Measurements from ENCODE around the gene AP1G1. TPM values are rescaled to one million over a fixed set of nuclear protein-coding genes. Genes with fewer than 3 reads are reported as not detected.
"Not testable (repeated sequence)": the region's sequence is repeated elsewhere in the genome, so short reads cannot be mapped to it uniquely, and the experiment has no call there.

AP1G1 gene
- total RNA-seq, 1 experiment from 2014 or later = 79.2 TPM

DNA sequence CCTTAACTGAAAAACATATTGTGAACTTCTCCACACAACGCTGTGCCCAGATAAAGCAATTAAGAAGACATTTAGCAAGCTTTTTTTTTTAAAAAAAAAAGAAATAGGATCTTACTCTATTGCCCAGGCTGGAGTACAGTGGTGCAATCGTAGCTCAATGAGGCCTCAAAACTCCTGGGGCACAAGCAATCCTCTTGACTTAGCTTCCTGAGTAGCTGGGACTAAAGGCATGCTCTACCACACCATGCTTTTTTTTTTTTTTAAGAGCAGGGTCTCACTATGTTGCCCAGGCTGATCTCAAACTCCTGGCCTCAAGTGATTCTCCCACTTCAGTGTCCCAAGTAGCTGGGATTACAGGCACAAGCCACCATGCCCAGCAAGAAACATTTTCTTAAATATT is 20.1 kb downstream of the AP1G1 start:
- Mint-ChIP-seq H3K4me3 (no peak overlapping the region), H3K9me3 (no peaks in the 10 kb centered on the region), H3K4me1 (no peaks in the 10 kb centered on the region), H3K27ac (no peak overlapping the region), H3K27me3 (ENCODE audit: low read depth) (no peaks in the 10 kb centered on the region), H3K36me3 (ENCODE audit: insufficient read depth in 1 of 3, low read depth in 3 of 3) (peaks cover 13 to 35% (median 20%) of the 10 kb centered on the region in 3 experiments; a peak in 6 of 7 replicates)
- DNase-seq = no peak
- H2BK15ac ChIP-seq (ENCODE audit: low read depth, low read length) = no peak overlapping the region
- H4K20me1 ChIP-seq (ENCODE audit: control insufficient read depth, insufficient read depth, insufficient read length) = no peaks in the 10 kb centered on the region
- no peaks in the 10 kb centered on the region for H3K23me2 ChIP-seq (ENCODE audit: insufficient read length, low read depth, low read length, poor library complexity, severe bottlenecking)
- H3T11ph ChIP-seq (ENCODE audit: low read length) = no peak overlapping the region
- TF ChIP-seq, protein P1, sequence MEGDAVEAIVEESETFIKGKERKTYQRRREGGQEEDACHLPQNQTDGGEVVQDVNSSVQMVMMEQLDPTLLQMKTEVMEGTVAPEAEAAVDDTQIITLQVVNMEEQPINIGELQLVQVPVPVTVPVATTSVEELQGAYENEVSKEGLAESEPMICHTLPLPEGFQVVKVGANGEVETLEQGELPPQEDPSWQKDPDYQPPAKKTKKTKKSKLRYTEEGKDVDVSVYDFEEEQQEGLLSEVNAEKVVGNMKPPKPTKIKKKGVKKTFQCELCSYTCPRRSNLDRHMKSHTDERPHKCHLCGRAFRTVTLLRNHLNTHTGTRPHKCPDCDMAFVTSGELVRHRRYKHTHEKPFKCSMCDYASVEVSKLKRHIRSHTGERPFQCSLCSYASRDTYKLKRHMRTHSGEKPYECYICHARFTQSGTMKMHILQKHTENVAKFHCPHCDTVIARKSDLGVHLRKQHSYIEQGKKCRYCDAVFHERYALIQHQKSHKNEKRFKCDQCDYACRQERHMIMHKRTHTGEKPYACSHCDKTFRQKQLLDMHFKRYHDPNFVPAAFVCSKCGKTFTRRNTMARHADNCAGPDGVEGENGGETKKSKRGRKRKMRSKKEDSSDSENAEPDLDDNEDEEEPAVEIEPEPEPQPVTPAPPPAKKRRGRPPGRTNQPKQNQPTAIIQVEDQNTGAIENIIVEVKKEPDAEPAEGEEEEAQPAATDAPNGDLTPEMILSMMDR (conservative IDR thresholded peaks at IDR 0.05) = no peak
- H3K27ac ChIP-seq (ENCODE audit: insufficient read length, low read depth, low read length) = no peak overlapping the region
- no peak overlapping the region for H3K9ac ChIP-seq (ENCODE audit: extremely low read depth, insufficient read length, low read length)
- no peak overlapping the region for H2BK20ac ChIP-seq (ENCODE audit: low read depth, low read length, poor library complexity, severe bottlenecking)
- H2BK12ac ChIP-seq (ENCODE audit: insufficient read length, low read depth, low read length) = no peak overlapping the region
- H3K79me1 ChIP-seq (ENCODE audit: insufficient read depth, low read depth, low read length, poor library complexity, severe bottlenecking) = peaks cover 17% of the 10 kb centered on the region
- no peak overlapping the region for H3K56ac ChIP-seq (ENCODE audit: insufficient read length, low read depth, low read length)
- no peak overlapping the region for H2BK120ac ChIP-seq (ENCODE audit: low read depth, low read length, poor library complexity, severe bottlenecking)
- H3K4ac ChIP-seq (ENCODE audit: low read depth, low read length) = no peak overlapping the region
- H2AK5ac ChIP-seq (ENCODE audit: insufficient read length, low read length) = no peak overlapping the region
- WGBS (ENCODE audit: extremely low coverage, insufficient read length, low lambda C conversion rate) = no CpG with 5 or more reads among the region's 2 CpGs
- peaks cover 5% of the 10 kb centered on the region; the same call in 1 of the 2 replicates for H3K79me2 ChIP-seq (ENCODE audit: insufficient read depth, low read length)
- no peaks in the 10 kb centered on the region for H3K9me3 ChIP-seq (ENCODE audit: control insufficient read depth, low read depth, low read length)
- no peak overlapping the region for H3K14ac ChIP-seq (ENCODE audit: insufficient read depth, low read length)
- no peak overlapping the region for H2BK5ac ChIP-seq (ENCODE audit: insufficient read length, low read length)
- H2AFZ ChIP-seq (ENCODE audit: low read length) = no peak overlapping the region
- H3K23ac ChIP-seq (ENCODE audit: insufficient read length, low read depth, low read length) = no peak overlapping the region
- no peaks in the 10 kb centered on the region for H3K27me3 ChIP-seq (ENCODE audit: insufficient read depth, low read length)
- no peak overlapping the region for H3K18ac ChIP-seq (ENCODE audit: insufficient read length, low read depth, low read length)
- no peak overlapping the region for H4K8ac ChIP-seq (replicated peaks; ENCODE audit: insufficient read length, low read depth, low read length)
- H4K91ac ChIP-seq (ENCODE audit: insufficient read length, low read depth, low read length) = no peak overlapping the region
- no peaks in the 10 kb centered on the region for H3K4me1 ChIP-seq (ENCODE audit: insufficient read depth, low read length)
- H3K4me2 ChIP-seq (ENCODE audit: insufficient read depth, insufficient read length, low read length) = no peak overlapping the region
- no peak overlapping the region for H4K5ac ChIP-seq (ENCODE audit: insufficient read length, low read depth, low read length)

DNA sequence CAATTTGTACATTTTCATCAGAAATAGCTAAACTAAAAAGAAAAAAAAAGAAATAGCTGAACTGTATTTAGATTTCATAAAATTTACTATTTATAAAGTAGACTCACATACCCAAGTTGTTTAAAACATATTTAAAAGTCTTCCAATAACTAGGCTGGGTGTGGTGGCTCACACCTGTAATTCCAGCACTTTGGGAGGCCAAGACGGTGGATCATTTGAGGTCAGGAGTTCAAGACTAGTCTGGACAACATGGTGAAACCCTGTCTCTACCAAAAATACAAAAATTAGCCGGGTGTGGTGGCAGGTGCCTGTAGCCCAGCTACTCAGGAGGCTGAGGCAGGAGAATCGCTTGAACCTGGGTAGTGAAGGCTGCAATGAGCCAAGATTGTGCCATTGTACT is 23.5 kb downstream of the AP1G1 start:
- not testable (repeated sequence) for H4K20me1 ChIP-seq (ENCODE audit: control insufficient read depth, insufficient read depth, insufficient read length); H3K4me1 ChIP-seq (ENCODE audit: insufficient read depth, low read length); H3K14ac ChIP-seq (ENCODE audit: insufficient read depth, low read length); H3K4me2 ChIP-seq (ENCODE audit: insufficient read depth, insufficient read length, low read length); H3K4ac ChIP-seq (ENCODE audit: low read depth, low read length); H3K9me3 Mint-ChIP-seq; H3K79me1 ChIP-seq (ENCODE audit: insufficient read depth, low read depth, low read length, poor library complexity, severe bottlenecking); H3K56ac ChIP-seq (ENCODE audit: insufficient read length, low read depth, low read length); H2BK20ac ChIP-seq (ENCODE audit: low read depth, low read length, poor library complexity, severe bottlenecking); H4K91ac ChIP-seq (ENCODE audit: insufficient read length, low read depth, low read length); H3K9ac ChIP-seq (ENCODE audit: extremely low read depth, insufficient read length, low read length); DNase-seq; H2BK15ac ChIP-seq (ENCODE audit: low read depth, low read length); H3K27me3 Mint-ChIP-seq (ENCODE audit: low read depth); H3K23ac ChIP-seq (ENCODE audit: insufficient read length, low read depth, low read length); H3K27ac ChIP-seq (ENCODE audit: insufficient read length, low read depth, low read length); H3K27me3 ChIP-seq (ENCODE audit: insufficient read depth, low read length); H3K23me2 ChIP-seq (ENCODE audit: insufficient read length, low read depth, low read length, poor library complexity, severe bottlenecking); H2AFZ ChIP-seq (ENCODE audit: low read length); H3K9me3 ChIP-seq (ENCODE audit: control insufficient read depth, low read depth, low read length); H3K79me2 ChIP-seq (ENCODE audit: insufficient read depth, low read length); H3T11ph ChIP-seq (ENCODE audit: low read length); H3K4me1 Mint-ChIP-seq; H3K4me3 Mint-ChIP-seq; H2BK120ac ChIP-seq (ENCODE audit: low read depth, low read length, poor library complexity, severe bottlenecking); H2BK12ac ChIP-seq (ENCODE audit: insufficient read length, low read depth, low read length); H2BK5ac ChIP-seq (ENCODE audit: insufficient read length, low read length); H3K27ac Mint-ChIP-seq; H2AK5ac ChIP-seq (ENCODE audit: insufficient read length, low read length); H3K18ac ChIP-seq (ENCODE audit: insufficient read length, low read depth, low read length); H4K5ac ChIP-seq (ENCODE audit: insufficient read length, low read depth, low read length); H4K8ac ChIP-seq (replicated peaks; ENCODE audit: insufficient read length, low read depth, low read length)
- peaks cover 13 to 35% (median 24%) of the 10 kb centered on the region in 3 experiments; a peak in 6 of 7 replicates for H3K36me3 Mint-ChIP-seq (ENCODE audit: insufficient read depth in 1 of 3, low read depth in 3 of 3)
- WGBS (ENCODE audit: extremely low coverage, insufficient read length, low lambda C conversion rate) = no CpG with 5 or more reads among the region's 3 CpGs

Measured in H9 (cell line).